ENCODE results near the gene SPATS1.

DNA sequence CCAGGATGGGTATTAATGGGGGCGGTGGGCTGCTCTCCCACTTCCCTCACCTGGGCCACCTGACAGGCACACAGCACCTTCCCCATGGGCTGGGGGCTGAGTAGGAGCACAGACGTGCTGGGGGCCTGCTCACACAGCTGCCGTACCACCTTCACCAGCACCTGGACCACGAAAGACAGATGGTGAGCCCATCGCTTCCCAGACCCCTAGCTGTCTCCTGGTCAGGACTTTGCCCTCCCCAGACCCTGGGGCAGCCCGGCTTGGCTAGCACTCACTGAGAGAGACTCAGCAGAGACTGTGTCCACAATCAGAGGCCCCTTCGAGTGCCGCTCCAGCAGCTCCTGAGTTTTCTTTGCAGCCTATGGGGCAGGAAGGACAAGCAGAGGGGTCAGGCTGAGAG is 41.3 kb upstream of the SPATS1 start:
- TF ChIP-seq, protein P1, sequence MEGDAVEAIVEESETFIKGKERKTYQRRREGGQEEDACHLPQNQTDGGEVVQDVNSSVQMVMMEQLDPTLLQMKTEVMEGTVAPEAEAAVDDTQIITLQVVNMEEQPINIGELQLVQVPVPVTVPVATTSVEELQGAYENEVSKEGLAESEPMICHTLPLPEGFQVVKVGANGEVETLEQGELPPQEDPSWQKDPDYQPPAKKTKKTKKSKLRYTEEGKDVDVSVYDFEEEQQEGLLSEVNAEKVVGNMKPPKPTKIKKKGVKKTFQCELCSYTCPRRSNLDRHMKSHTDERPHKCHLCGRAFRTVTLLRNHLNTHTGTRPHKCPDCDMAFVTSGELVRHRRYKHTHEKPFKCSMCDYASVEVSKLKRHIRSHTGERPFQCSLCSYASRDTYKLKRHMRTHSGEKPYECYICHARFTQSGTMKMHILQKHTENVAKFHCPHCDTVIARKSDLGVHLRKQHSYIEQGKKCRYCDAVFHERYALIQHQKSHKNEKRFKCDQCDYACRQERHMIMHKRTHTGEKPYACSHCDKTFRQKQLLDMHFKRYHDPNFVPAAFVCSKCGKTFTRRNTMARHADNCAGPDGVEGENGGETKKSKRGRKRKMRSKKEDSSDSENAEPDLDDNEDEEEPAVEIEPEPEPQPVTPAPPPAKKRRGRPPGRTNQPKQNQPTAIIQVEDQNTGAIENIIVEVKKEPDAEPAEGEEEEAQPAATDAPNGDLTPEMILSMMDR (optimal IDR thresholded peaks at IDR 0.05 in 1 of 3, IDR thresholded peaks at IDR 0.05 in 1 of 3, conservative IDR thresholded peaks at IDR 0.05 in 1 of 3; ENCODE audit: extremely low read depth in 1 of 3, insufficient read depth in 2 of 3, low read length in 3 of 3), result no peak
- no peak for TF ChIP-seq EZH2 (IDR thresholded peaks at IDR 0.05; ENCODE audit: low read length)
